HUES6 (cell line): ENCODE data around the gene SLCO1A2.

Experiments used
- H3K27ac ChIP-seq: 2 replicates; pipeline ENCODE4 v1.7.0; 2013; ENCODE audit warnings: low read depth, mild to moderate bottlenecking, low read length, inconsistent platforms
- H3K27me3 ChIP-seq: 2 replicates; pipeline ENCODE4 v1.6.1; 2013; ENCODE audit warnings: low read length; ENCODE audit not compliant: control insufficient read depth, insufficient read depth
- H3K36me3 ChIP-seq: 2 replicates; pipeline ENCODE4 v1.6.1; 2013; ENCODE audit warnings: low read length; ENCODE audit not compliant: control insufficient read depth, insufficient read depth
- H3K4me1 ChIP-seq: 2 replicates; pipeline ENCODE4 v1.6.1; 2013; ENCODE audit warnings: low read length; ENCODE audit not compliant: control insufficient read depth, insufficient read depth
- H3K4me3 ChIP-seq: 2 replicates; pipeline ENCODE4 v1.5.1; 2013; ENCODE audit warnings: low read depth, low read length
- H3K9ac ChIP-seq: one replicate; pipeline ENCODE4 v1.6.1; 2013; ENCODE audit warnings: mild to moderate bottlenecking, low read length
- H3K9me3 ChIP-seq: 2 replicates; pipeline ENCODE4 v1.6.1; 2013; ENCODE audit warnings: low read depth, low read length; ENCODE audit not compliant: control insufficient read depth, insufficient read depth

SLCO1A2 gene

GRCh38 chr12:21350975-21351374 is 16.3 kb upstream of the SLCO1A2 start:
- Histone ChIP-seq H3K4me1 (peaks cover 4% of the 10 kb centered on the region; the same call in 1 of the 2 replicates), H3K9ac (no peak overlapping the region), H3K9me3 (no peaks in the 10 kb centered on the region), H3K27ac (no peak overlapping the region), H3K27me3 (no peaks in the 10 kb centered on the region), H3K4me3 (no peak overlapping the region), H3K36me3 (no peaks in the 10 kb centered on the region)

- Histone ChIP-seq H3K27me3 (no peaks in the 10 kb centered on the region), H3K36me3 (no peaks in the 10 kb centered on the region), H3K9me3 (no peaks in the 10 kb centered on the region), H3K4me3 (no peak overlapping the region), H3K27ac (no peak overlapping the region), H3K4me1 (peaks cover 9% of the 10 kb centered on the region; the same call in 1 of the 2 replicates), H3K9ac (no peak overlapping the region)
Measured at GRCh38 chr12:21346542-21347205, 12.0 kb upstream of the SLCO1A2 start.

DNA sequence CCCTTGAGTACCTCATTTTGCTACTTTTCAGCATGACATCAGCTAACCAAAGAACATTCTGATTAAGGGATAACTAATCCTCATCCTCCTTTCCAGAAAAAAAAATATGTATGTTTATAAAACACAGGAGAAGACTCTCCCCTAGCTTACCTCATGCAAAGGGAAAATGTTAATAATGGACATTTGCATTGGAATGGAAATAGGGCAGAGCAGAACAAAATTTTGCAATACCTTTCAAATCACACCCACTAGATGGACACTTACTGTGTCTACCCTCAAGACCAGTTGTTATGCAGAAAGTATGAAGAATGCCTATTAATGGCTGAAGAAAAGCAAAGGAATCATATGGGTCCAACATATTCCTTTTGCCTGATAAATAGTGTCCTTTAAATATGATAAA is 8.9 kb upstream of the SLCO1A2 start:
- Histone ChIP-seq H3K4me3 (no peak overlapping the region), H3K9me3 (no peaks in the 10 kb centered on the region), H3K4me1 (peaks cover 9% of the 10 kb centered on the region; the same call in 1 of the 2 replicates), H3K27ac (no peak overlapping the region), H3K9ac (no peak overlapping the region), H3K36me3 (no peaks in the 10 kb centered on the region), H3K27me3 (no peaks in the 10 kb centered on the region)

GRCh38 chr12:21341769-21342168 is 7.1 kb upstream of the SLCO1A2 start:
- no peaks in the 10 kb centered on the region for H3K36me3 ChIP-seq
- no peaks in the 10 kb centered on the region for H3K27me3 ChIP-seq
- H3K4me3 ChIP-seq = no peak overlapping the region
- no peak overlapping the region for H3K27ac ChIP-seq
- H3K4me1 ChIP-seq = peaks cover 9% of the 10 kb centered on the region; the same call in 1 of the 2 replicates
- H3K9ac ChIP-seq = no peak overlapping the region
- 0 out of 2 replicates have a peak, but pooled peaks cover under 1% of the 10 kb centered on the region for H3K9me3 ChIP-seq

DNA sequence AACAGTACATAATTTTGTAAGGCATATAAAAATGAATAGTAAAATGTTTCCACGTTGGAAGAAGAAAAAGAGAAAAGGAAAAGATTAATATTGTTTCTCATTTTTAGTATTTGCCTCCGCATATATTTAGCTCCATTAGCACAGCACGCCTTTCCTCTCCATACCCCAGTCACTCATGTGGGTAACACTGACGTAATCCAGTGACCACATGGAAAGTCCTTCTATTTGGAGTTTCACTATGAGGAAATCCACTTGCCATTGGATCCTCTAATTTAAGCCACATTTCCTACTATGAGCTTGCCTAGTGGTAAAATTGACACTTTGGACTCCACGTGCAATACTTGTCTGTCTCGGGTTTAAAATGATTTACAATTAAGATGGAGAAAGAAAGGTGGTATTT is 5.7 kb upstream of the SLCO1A2 start:
- Histone ChIP-seq H3K9ac (no peak overlapping the region), H3K4me3 (no peak overlapping the region), H3K27ac (no peak overlapping the region), H3K4me1 (peaks cover 8% of the 10 kb centered on the region; the same call in 1 of the 2 replicates), H3K9me3 (0 out of 2 replicates have a peak, but pooled peaks cover 4% of the 10 kb centered on the region), H3K36me3 (no peaks in the 10 kb centered on the region), H3K27me3 (no peaks in the 10 kb centered on the region)

DNA sequence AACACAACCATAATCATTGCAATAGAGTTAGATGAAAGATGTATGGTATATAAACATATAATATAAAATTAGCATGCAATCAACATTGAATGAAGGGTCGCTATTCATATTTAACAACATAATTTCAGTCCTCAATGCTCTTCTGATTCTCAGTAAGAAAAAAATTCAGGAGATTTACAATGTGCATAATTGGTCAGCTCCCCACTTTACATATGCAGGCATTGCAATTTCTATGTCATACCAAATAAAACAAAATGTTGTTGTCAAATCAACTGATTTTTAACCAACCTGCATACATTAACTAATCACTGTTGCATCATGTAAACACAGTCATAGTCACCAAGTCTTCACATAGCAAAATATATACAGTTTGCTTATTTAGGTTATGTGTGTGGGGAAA is 5.2 kb upstream of the SLCO1A2 start:
- Histone ChIP-seq H3K27ac (no peak overlapping the region), H3K36me3 (no peaks in the 10 kb centered on the region), H3K9me3 (0 out of 2 replicates have a peak, but pooled peaks cover 4% of the 10 kb centered on the region), H3K4me1 (peaks cover 3% of the 10 kb centered on the region; the same call in 1 of the 2 replicates), H3K4me3 (no peak overlapping the region), H3K27me3 (no peaks in the 10 kb centered on the region), H3K9ac (no peak overlapping the region)

- Histone ChIP-seq H3K27ac (no peak overlapping the region), H3K4me1 (no peaks in the 10 kb centered on the region; the same call in 1 of the 2 replicates), H3K4me3 (no peak overlapping the region), H3K36me3 (no peaks in the 10 kb centered on the region), H3K9me3 (peaks cover 14% of the 10 kb centered on the region; the same call in 1 of the 2 replicates), H3K27me3 (no peaks in the 10 kb centered on the region), H3K9ac (no peak overlapping the region)
Measured at GRCh38 chr12:21337959-21338744, 3.4 kb upstream of the SLCO1A2 start.

DNA sequence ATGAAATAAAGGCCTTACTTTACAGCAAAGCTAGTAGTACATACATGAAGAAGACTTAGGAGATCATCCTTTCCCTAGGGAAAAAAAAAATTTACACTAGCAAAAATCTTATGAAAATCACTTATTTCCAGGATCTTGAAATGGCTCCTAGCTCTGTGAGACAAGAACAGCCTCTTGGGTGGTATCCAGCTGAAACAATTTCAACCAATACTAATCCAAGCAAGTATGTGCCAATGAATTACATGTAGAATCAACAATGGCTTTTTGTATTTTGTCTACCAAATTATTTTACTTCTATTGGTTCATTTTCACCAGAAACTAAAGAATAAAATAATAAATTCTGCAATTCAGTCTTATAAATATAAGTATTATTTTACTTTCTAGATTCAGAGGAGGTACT is 2.7 kb upstream of the SLCO1A2 start:
- Histone ChIP-seq H3K36me3 (peaks cover 3% of the 10 kb centered on the region; the same call in 1 of the 2 replicates), H3K4me1 (no peaks in the 10 kb centered on the region; the same call in 1 of the 2 replicates), H3K9me3 (peaks cover 19% of the 10 kb centered on the region), H3K4me3 (no peak overlapping the region), H3K27ac (no peak overlapping the region), H3K27me3 (no peaks in the 10 kb centered on the region), H3K9ac (no peak overlapping the region)

DNA sequence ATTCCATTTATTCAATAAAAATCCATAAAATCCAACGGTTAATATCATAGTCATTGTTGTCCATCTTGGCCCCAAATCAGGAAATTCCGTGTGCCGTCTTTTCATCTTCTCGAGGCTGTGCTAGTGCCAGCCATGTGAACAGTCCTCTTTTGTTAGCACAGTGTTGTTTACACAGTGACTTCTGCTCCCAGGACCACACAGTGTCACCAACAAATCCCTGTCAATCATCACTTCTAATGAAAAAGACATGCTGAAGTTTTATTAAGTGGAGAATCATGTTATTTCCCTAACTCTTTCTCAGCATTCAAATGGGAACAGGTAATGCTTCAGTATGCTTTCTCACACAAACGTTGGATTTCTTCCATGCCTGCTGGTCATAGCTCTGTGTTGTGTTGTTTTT is 1.9 kb upstream of the SLCO1A2 start:
- H3K4me1 ChIP-seq = no peaks in the 10 kb centered on the region; the same call in 1 of the 2 replicates
- peaks cover 26% of the 10 kb centered on the region for H3K9me3 ChIP-seq
- H3K27ac ChIP-seq = no peak overlapping the region
- no peak overlapping the region for H3K4me3 ChIP-seq
- no peaks in the 10 kb centered on the region for H3K27me3 ChIP-seq
- H3K36me3 ChIP-seq = peaks cover 8% of the 10 kb centered on the region; the same call in 1 of the 2 replicates
- H3K9ac ChIP-seq = no peak overlapping the region

- no peaks in the 10 kb centered on the region for H3K4me1 ChIP-seq
- H3K36me3 ChIP-seq = peaks cover 25% of the 10 kb centered on the region
- H3K9ac ChIP-seq = no peak overlapping the region
- H3K27ac ChIP-seq = no peak overlapping the region
- H3K27me3 ChIP-seq = no peaks in the 10 kb centered on the region
- peaks cover 70% of the 10 kb centered on the region for H3K9me3 ChIP-seq
- no peak overlapping the region for H3K4me3 ChIP-seq
Measured at GRCh38 chr12:21330682-21331253, 3.9 kb downstream of the SLCO1A2 start.

GRCh38 chr12:21328578-21328977 is 6.1 kb downstream of the SLCO1A2 start:
- Histone ChIP-seq H3K9ac (no peak overlapping the region), H3K9me3 (peaks cover 70% of the 10 kb centered on the region), H3K36me3 (peaks cover 25% of the 10 kb centered on the region), H3K4me3 (no peak overlapping the region), H3K27ac (no peak overlapping the region), H3K27me3 (no peaks in the 10 kb centered on the region), H3K4me1 (peaks cover 17% of the 10 kb centered on the region)
